PC-9 (cell line): ENCODE results near the gene NOXA1.

Experiments used
- CTCF ChIP-seq: fragments of 200-600 bp; sonication (generic); conservative IDR thresholded peaks from 2 replicates; pipeline ENCODE4 v1.6.1; 2017; ENCODE audit warnings: mixed run types, antibody characterized with exemption, mild to moderate bottlenecking, moderate library complexity
- EZH2 ChIP-seq: fragments of 200-600 bp; sonication (generic); IDR thresholded peaks from 2 replicates; pipeline ENCODE4 v1.8.0; 2017; ENCODE audit warnings: antibody characterized with exemption, low read depth

- no peak for TF ChIP-seq CTCF
- TF ChIP-seq EZH2 = no peak
These were observed 17.5 kb upstream of the NOXA1 start for GRCh38 chr9:137405677-137406081.
